Colonic mucosa (tissue), 4 donors: ENCODE data around the gene PACSIN1. TPM values are rescaled to one million over a fixed set of nuclear protein-coding genes. Genes with fewer than 3 reads are reported as not detected.

ENCODE experiments used
- DNase-seq: peaks from one replicate; pipeline ENCODE4 v3.0.0-alpha.2; 2020
- H3K27ac ChIP-seq: fragments of 200-600 bp; one replicate; pipeline ENCODE4 v1.8.0; 2021
- H3K27me3 ChIP-seq: fragments of 200-600 bp; one replicate; pipeline ENCODE4 v1.8.0; 2021
- H3K36me3 ChIP-seq: fragments of 200-600 bp; one replicate; pipeline ENCODE4 v1.8.0; 2021
- H3K4me1 ChIP-seq: fragments of 200-600 bp; one replicate; pipeline ENCODE4 v1.8.0; 2021; ENCODE audit warnings: mild to moderate bottlenecking
- H3K4me3 ChIP-seq: fragments of 200-600 bp; one replicate; pipeline ENCODE4 v1.8.0; 2021
- H3K9ac ChIP-seq, 2 donors: one replicate each; pipeline ENCODE4 v1.7.0; 2013; ENCODE audit warnings: control low read depth in 2 of 2, low read depth in 2 of 2, low read length in 2 of 2
- H3K9me3 ChIP-seq: fragments of 200-600 bp; one replicate; pipeline ENCODE4 v1.8.0; 2021
- CTCF ChIP-seq: fragments of 200-600 bp; IDR thresholded peaks from one replicate; pipeline ENCODE4 v1.8.0; 2022; ENCODE audit warnings: antibody characterized with exemption, mild to moderate bottlenecking
- intact Hi-C: fragments of 100-400 bp; cut with DNase I; formaldehyde crosslinking; loops from one replicate; pipeline ENCODE4 v1.14.1; 2022
- total RNA-seq, 2 donors: library from RNA; stranded (reverse); fragmentation: NEBNext Ultra II Directional in 1 of 2; extraction: Animal tissue kit (Norgen Biotek cat#: 25700) in 1 of 2; gene quantifications; one replicate each; pipeline ENCODE4 v1.2.1, GENCODE V29; 2021
- donor health status: healthy.
- donor health status: DM: no; HTN: no; CAD: no.
- donor health status: DM: no; HTN: no; CAD: no.

PACSIN1 gene
- total RNA-seq, 2 donors from 2014 or later, result 0.05 to 0.37 TPM

- Histone ChIP-seq H3K4me3 (no peak overlapping the region), H3K36me3 (no peaks in the 10 kb centered on the region), H3K9me3 (no peaks in the 10 kb centered on the region), H3K9ac (no peak overlapping the region), H3K4me1 (no peaks in the 10 kb centered on the region), H3K27me3 (no peaks in the 10 kb centered on the region), H3K27ac (no peak overlapping the region)
- TF ChIP-seq CTCF, result no peak
- DNase-seq, result no peak
- intact Hi-C loops, result no loop called here
Observed at GRCh38 chr6:34473967-34474366, 8.1 kb downstream of the PACSIN1 start.

- H3K9ac ChIP-seq, result no peak overlapping the region
- no peaks in the 10 kb centered on the region for H3K9me3 ChIP-seq
- intact Hi-C loops, result no loop called here
- no peak overlapping the region for H3K27ac ChIP-seq
- no peak for TF ChIP-seq CTCF
- H3K4me1 ChIP-seq, result no peaks in the 10 kb centered on the region
- DNase-seq, result no peak
- no peak overlapping the region for H3K4me3 ChIP-seq
- H3K36me3 ChIP-seq, result no peaks in the 10 kb centered on the region
- H3K27me3 ChIP-seq, result no peaks in the 10 kb centered on the region
Observed at GRCh38 chr6:34474754-34475153, 8.9 kb downstream of the PACSIN1 start.

GRCh38 chr6:34475238-34475682 lies 9.4 kb downstream of the PACSIN1 start:
- Histone ChIP-seq H3K27me3 (no peaks in the 10 kb centered on the region), H3K4me3 (no peak overlapping the region), H3K9me3 (no peaks in the 10 kb centered on the region), H3K9ac (no peak overlapping the region), H3K27ac (no peak overlapping the region), H3K4me1 (no peaks in the 10 kb centered on the region), H3K36me3 (no peaks in the 10 kb centered on the region)
- TF ChIP-seq CTCF, result no peak
- intact Hi-C loops, result no loop called here
- DNase-seq, result no peak

- Histone ChIP-seq H3K27ac (no peak overlapping the region), H3K36me3 (no peaks in the 10 kb centered on the region), H3K27me3 (no peaks in the 10 kb centered on the region), H3K4me1 (no peaks in the 10 kb centered on the region), H3K9ac (no peak overlapping the region), H3K9me3 (no peaks in the 10 kb centered on the region), H3K4me3 (no peak overlapping the region)
- no peak for DNase-seq
- intact Hi-C loops, result no loop called here
- no peak for TF ChIP-seq CTCF
Observed at GRCh38 chr6:34475767-34476328, 10.0 kb downstream of the PACSIN1 start.

GRCh38 chr6:34476447-34476846 lies 10.6 kb downstream of the PACSIN1 start:
- Histone ChIP-seq H3K36me3 (no peaks in the 10 kb centered on the region), H3K9me3 (no peaks in the 10 kb centered on the region), H3K9ac (no peak overlapping the region), H3K4me3 (no peak overlapping the region), H3K27ac (no peak overlapping the region), H3K4me1 (no peaks in the 10 kb centered on the region), H3K27me3 (no peaks in the 10 kb centered on the region)
- no peak for TF ChIP-seq CTCF
- DNase-seq, result no peak
- intact Hi-C loops, result no loop called here
